DMS53 treated with DMSO at 0.1 percent for 48 hours (cell line): ENCODE measurements around the gene MTA1.

ENCODE experiments used
- DNase-seq: peaks from one replicate; lab custom pipeline; 2025; ENCODE audit not compliant: unreplicated experiment; lab: John Stamatoyannopoulos, UW

The MTA1 gene

GRCh38 chr14:105519946-105520698, 100.5 kb downstream of the MTA1 start:
- no peak for DNase-seq
